GM19467 (cell line): ENCODE measurements around the gene SART1.

Source experiments
- ATAC-seq: cut with Tn5 transposase; IDR thresholded peaks from one replicate; pipeline ENCODE4 v1.9.1; 2021; ENCODE audit warnings: mild to moderate bottlenecking, moderate library complexity; ENCODE audit not compliant: unreplicated experiment

SART1 gene

GRCh38 chr11:65961267-65962140 lies at the start of gene SART1:
Gene SART1 (plus strand): TSS chr11:65961734. CDS start chr11:65961781, 47 bp downstream.
- peak; percentile 77 for ATAC-seq

GRCh38 chr11:65912845-65913244 lies 48.7 kb upstream of the SART1 start:
- ATAC-seq, result no peak

GRCh38 chr11:65915101-65915820 lies 46.3 kb upstream of the SART1 start:
- no peak for ATAC-seq

GRCh38 chr11:65915821-65916251 lies 45.7 kb upstream of the SART1 start:
- ATAC-seq, result no peak

DNA sequence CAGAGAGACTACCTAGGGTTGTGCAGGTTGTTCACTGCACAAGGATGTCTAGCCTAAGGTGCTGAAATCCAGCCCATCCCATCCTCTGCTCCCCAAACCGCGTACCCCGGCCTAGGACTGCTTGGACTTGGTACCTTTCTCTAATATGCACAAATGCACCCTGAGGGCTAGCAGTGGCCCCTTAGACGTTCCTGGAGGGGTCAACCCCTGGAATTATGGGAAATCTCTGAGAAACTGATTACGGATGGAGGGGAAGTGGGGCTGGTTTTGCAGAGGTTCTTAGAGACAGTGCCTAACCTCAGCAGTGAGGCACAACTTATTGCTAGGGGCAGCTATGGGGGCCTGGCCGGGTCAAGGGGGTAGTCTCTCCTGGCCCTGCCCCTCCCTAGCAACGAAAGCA lies 45.1 kb upstream of the SART1 start:
- ATAC-seq, result no peak

- no peak for ATAC-seq
Measured at GRCh38 chr11:65917077-65917433, 44.5 kb upstream of the SART1 start.

DNA sequence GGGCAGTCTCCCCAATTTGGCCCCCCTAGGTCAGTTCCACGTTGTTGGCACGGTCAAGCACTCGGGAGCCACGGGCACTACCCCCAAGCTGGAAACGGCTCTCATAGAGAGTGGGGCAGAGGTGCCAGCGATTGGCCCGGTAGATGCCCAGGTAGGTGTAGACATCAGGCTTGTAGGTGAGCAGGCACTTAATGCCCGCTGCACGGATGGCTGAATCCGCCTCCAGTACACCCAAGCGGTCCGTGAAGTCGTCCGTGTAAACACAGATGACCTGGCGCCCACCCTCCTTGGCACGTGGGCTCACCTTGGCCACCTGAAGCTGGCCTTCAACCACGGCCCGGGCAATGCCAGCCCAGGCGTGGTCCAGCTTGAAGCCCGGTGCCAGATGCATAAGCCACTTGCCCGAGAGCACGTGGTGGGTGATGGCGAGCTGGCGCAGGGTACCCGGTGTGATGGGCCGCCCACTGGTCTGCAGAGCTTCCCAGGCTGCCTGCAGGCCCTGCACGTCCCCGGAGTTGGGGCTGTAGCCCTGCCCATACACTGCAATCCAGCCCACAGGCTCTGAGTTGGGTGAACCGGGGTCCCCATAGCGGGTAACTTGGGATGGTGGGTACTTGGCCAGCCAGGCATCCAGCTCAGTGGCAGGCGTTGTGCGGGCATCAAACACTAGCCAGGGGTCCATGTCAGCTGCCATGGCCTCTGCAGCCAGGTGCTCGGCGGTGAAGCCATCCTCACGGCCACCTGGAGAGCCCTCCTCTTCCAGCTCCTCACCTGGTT lies 43.9 kb upstream of the SART1 start:
- ATAC-seq, result no peak

GRCh38 chr11:65918211-65919140 lies 43.1 kb upstream of the SART1 start, which contains the start of gene C11orf68:
Gene C11orf68 (minus strand): TSS chr11:65919062. CDS start chr11:65919031, 31 bp downstream.
- ATAC-seq, result peak; percentile 26

DNA sequence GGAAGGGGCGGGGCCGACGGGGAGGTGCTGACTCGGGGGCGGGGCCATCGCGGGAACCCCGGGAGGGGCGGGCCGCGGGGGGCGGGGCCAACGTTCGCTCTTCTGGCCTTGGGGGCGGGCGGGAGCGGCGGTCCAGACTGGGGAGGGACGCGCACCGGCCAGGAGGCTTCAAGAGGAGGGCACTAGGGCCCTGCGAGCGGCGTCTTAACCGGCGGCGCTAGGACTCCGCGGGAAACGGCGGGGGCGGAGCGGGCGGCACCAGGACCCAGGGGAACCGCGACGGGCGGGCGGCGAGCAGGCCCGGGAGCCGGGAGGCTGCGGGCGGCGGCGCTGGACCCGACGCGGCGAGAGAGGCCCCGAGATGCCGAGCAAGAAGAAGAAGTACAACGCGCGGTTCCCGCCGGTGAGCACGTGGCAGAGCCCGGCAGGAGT lies 42.4 kb upstream of the SART1 start, which contains the start of gene DRAP1:
DRAP1 (plus strand) TSS at position 286 of the 432 bp plus-strand sequence; CDS start at position 362, 76 bp downstream.
- peak; percentile 77 for ATAC-seq

- peak; percentile 29 for ATAC-seq
Measured at GRCh38 chr11:65919573-65920371, 41.8 kb upstream of the SART1 start.

DNA sequence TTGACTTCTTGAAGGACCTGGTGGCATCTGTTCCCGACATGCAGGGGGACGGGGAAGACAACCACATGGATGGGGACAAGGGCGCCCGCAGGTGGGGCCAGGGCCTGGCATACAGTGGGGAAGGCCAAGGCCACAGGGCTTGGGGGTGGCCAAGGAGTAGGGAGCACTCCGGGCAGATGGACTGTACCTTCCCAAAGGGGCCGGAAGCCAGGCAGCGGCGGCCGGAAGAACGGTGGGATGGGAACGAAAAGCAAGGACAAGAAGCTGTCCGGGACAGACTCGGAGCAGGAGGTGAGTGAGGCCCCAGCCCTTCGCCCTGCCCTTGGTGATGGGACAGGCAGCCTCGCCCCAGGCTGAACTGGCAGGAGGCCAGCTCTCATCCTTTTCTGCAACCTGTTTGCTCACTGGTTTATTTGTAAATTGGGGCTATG lies 41.1 kb upstream of the SART1 start:
- no peak for ATAC-seq

GRCh38 chr11:65921033-65921555 lies 40.4 kb upstream of the SART1 start:
- ATAC-seq, result no peak

- no peak for ATAC-seq
Measured at GRCh38 chr11:65921876-65922275, 39.7 kb upstream of the SART1 start.

DNA sequence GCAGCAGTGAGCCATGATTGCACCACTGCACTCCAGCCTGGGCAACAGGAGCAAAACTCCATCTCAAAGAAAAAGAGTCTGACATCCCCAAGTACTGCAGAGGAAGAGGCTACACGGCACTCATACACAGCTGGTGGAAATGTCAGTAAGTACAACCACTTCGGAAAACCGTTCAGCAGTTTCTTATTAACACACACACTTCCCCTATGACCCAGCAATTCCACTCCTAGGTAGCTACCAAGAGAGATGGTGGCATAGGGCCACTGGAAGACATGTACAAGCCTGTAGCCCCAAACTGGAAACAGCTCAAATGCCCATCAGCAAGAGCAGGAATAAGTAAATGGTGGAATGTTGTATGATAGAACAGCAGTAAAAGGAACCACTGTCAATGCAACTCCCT lies 39.0 kb upstream of the SART1 start:
- no peak for ATAC-seq

- no peak for ATAC-seq
Measured at GRCh38 chr11:65925397-65925796, 36.1 kb upstream of the SART1 start.

DNA sequence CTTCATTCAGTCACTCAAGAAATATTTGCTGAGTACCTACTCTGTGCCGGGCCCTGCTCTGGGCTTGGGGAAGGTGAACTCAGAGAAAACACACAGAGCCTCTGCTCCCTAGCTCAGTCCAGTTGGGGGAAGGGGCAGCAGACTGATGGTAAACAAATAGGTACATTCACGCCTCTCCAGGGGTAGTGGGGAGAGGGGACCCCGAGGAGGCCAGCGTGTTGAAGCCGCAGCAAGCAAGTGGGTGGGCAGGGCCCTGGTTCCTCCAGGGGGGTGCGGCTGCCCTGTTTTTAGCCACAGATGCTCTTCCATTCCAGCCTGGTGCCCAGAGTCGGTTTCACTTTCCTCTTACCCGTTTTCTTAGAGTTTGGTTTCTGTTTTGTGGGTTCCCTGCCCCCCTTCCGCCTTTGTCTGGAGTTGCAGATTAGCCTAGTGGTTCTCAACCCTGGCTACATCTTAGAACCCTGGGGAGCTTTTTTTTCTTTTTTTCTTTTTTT lies 33.6 kb upstream of the SART1 start:
- peak; percentile 61 for ATAC-seq

- no peak for ATAC-seq
Measured at GRCh38 chr11:65928667-65929066, 32.9 kb upstream of the SART1 start.

DNA sequence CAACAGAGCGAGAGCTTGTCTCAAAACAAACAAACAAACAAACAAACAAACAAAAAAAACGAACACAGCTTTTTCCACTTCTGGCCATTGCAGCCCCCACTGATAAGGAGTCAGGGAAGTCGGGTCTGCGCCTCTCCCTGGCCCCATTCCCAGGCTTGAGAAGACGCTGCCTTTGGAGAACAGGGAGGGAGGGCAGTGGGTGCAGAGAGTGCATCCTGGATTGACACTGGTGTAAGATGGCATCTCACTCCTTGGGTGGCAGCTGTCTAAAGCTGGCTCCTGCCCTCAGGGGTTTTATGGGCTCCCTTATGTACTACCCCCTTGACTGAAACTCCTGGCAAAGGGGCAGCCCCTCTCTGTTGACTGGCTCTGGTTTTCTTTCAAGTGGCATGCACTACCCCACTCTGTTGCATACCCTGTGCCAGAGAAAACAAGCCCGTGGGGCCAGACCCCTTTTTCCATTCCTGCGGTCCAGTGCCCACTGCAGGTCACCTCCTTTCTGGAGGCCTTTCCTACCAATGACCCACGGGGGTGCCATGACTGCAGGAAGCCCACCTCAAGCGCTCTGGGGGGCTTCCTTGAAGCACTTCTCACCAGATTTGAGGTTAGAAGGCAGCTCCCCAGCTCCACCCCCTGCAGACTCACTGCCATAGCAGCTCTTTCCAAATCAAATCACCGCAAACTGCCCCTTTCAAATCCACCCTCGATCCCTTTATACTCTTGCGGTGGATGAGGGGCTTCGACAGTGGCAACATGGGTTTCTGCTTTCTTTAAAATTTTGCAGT lies 29.6 kb upstream of the SART1 start:
- ATAC-seq, result no peak
